GM19025 (cell line): ENCODE data around the gene C1QC.

Experiments
- ATAC-seq: cut with Tn5 transposase; IDR thresholded peaks from one replicate; pipeline ENCODE4 v1.9.1; 2021; ENCODE audit warnings: mild to moderate bottlenecking, low read depth, moderate library complexity; ENCODE audit not compliant: unreplicated experiment

Gene C1QC

GRCh38 chr1:22618056-22618455 is 25.4 kb upstream of the C1QC start:
- no peak for ATAC-seq

DNA sequence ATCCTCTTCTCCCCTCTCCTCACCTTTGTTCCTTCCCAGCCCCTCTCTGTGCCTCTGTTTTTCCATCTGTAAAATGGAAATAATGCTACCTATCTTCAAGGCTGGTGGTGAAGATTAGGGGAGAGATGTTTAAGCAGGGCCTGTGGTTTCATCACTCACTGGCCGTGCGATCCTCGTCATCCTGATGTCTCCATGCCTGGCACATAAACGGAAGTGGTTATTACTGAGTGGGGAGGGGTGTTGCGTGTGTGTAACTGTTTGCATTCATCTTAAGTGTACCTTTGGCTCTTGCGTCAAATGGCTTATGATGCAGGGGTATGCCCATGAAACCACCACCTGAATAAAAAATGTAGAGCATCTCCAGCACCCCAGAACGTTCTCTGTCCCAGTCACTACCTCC is 24.2 kb upstream of the C1QC start:
- ATAC-seq, result no peak

GRCh38 chr1:22619798-22620197 is 23.6 kb upstream of the C1QC start:
- no peak for ATAC-seq

DNA sequence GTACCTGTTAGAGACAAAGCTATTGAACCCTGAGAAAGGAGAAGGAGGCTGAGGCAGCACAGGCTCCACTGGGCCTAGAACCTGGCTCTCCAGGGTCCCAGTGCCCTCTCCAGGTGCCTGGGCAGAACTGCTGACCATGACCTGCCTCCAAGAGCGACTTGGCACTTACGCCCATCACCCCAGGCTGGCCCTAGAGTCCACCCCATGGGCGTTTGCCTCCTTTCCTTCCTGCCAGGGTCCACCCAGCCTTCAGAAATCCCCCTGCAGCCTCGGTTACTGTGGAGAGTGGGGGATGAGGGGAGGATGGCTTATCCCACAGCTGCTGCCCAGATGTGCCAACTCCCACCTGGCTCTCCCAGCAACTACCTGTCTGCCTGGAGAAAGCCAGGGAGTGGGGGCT is 21.7 kb upstream of the C1QC start:
- no peak for ATAC-seq

DNA sequence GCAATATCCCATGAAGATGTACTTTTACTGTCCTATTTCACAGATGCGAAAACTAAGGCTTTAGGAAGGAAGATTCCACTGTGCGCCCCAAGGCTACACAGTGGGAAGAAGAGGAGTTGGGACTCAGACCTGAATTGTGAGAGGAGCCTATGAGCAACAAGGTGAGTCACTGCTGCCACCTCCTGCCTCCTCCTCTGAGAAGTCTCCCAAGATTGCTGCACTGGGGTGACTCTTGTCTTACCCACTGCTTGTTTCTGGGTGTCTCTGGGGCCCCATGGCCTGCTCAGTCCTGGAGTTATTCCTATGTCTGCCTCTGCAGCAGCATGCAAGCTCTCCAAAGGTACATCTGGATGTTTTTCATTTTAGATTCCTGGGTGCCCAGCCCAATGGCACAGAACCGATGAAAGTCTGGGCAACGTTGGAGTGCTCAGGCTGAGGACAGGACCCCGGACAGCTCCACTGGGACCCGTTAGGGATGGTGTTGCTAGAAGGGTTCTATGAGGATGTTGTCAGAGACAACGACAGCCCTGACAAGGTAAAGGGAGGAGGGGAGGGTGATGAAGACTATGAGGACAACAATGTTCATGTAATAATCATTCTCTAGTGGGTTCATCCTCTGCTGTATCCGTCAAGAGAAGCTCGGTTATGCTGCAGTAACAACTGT is 18.0 kb upstream of the C1QC start:
- no peak for ATAC-seq

GRCh38 chr1:22626237-22627157 is 16.9 kb upstream of the C1QC start:
- ATAC-seq, result no peak

GRCh38 chr1:22627331-22627730 is 16.1 kb upstream of the C1QC start:
- ATAC-seq, result no peak

DNA sequence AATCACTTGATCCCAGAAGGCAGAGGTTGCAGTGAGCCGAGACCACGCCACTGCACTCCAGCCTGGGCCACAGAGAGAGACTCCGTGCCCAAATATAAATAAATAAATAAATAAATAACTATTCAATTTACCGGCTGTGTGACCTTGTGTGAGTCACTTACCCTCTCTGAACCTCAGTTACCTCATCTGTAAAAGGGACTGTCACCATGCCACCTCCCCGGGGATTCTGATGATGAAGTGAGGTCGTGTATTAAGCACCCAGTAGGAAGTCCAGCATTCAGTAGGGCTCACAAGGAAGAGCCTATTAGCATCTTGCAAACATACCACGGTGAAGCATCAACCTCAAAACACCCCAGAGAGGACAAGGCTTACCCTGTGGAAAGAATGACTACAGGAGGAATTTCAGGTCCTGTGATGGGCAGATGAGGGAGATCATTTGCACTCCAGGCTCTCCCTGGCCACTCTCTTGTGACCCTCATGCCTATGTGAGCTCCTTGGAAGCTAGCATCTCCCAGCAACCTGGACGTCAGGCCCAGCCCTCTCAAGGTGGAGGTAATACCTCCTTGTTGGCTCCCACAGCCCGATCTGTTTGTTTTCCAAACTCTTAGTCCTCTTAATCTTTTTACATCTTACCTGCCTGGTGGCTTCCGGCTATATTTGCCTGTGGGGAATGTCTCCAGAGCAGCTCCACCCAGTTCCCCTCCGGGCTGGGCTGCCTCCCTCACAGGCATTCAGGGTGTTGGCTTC is 14.6 kb upstream of the C1QC start:
- no peak for ATAC-seq

- no peak for ATAC-seq
Measured at GRCh38 chr1:22629886-22630285, 13.5 kb upstream of the C1QC start.

- ATAC-seq, result no peak
Measured at GRCh38 chr1:22633697-22634463, 9.6 kb upstream of the C1QC start.

- ATAC-seq, result no peak
Measured at GRCh38 chr1:22635436-22635835, 8.0 kb upstream of the C1QC start.

DNA sequence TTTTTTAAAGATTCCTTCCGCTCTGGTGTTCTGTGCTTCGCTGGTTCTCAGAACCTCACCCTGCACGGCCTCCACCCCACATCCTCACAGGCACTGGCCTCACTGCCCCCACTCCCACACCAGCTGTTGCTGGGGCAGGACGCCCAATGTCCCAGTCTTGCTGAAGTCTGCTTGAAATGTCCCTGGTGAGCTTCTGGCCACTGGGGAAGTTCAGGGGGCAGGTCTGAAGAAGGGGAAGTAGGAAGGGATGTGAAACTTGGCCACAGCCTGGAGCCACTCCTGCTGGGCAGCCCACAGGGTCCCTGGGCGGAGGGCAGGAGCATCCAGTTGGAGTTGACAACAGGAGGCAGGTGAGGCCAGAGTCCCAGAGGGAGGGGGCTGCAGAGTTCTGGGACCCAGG is 7.1 kb upstream of the C1QC start, which contains the start of gene C1QA:
Gene C1QA, plus strand, starts transcription at position 276 of the 400 bp plus-strand sequence. CDS start 989 bp downstream, outside the sequence.
- ATAC-seq, result no peak

GRCh38 chr1:22636927-22637326 is 6.5 kb upstream of the C1QC start:
- no peak for ATAC-seq

DNA sequence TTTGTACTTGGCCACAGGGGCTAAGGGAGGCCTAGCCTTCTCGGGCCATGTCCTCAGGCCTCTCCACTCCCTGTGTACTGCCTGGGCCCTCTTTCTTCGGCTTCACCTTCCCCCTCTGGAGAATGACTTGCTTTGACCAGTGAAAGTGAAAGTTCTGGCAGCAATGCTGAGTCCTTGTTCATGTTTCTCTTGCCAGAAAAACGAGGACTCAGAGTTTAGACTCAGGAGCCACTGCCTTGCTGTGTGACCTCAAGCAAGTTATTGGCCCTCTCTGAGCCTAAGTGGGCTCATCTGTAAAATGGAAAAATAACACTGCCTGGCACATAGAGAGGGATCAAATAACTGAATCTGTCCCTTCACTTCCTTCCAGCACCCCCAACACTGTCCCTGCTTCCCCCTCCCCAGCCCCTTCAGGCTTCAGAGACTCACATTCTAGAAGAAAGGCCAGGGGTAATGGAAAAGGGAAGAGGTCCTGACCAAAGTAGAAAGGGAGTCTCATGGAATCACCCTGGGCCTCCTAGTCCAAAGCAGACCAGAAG is 5.5 kb upstream of the C1QC start:
- no peak for ATAC-seq

- no peak for ATAC-seq
Measured at GRCh38 chr1:22638476-22639234, 4.8 kb upstream of the C1QC start.

- ATAC-seq, result no peak
Measured at GRCh38 chr1:22639286-22639685, 4.1 kb upstream of the C1QC start.

DNA sequence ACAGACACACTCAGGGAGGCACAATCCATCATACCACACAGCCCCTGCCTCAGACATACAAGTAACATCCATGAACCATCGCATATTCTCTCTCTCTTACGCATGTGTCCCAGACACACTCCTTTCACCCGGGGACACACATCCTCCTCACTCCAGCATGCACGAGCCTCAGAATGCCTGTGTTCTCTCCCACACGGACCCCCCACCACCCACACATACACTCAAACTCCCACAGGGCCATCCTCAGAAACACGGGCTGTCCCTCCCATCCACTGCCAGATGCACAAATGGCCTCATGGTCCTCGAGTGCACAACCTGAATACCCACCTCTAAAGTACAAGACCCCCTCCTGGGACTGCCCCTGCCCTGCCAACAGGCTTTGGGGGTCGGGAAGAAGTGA is 2.2 kb upstream of the C1QC start:
- ATAC-seq, result no peak

DNA sequence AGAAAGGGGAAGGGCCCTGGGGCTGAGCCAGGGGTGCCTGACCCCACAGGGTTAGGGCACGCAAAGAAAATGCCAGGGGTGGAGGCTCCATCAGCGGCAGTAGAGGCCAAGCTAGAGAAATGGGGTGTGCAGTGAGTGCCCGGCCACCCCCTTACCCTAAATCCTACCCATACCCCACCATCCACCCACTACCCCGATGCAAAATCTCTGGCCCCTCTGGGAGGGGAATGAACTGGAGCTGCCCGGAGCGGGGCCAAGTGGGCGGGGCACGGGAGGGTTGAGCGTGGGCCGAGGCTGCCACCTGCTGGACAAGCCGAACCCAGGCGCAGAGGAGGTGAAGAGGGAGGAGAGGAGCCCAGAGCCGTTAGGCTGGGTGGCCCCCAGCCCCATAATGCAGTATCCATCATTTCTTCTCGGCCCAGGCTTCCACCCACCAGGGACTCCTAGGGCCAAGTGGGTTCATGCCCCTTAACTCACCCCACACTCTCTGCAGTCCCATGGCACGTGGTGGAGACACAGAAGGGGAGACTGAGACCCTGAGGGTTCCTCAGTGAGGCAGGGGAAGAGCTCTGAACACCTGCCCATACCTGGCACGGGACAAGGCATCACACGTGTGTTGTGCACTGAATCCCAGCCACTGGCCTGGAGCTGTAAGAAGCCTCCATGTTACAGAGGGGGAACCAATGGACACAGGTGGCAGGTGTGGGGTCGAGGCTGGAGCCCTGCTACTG is 1.4 kb upstream of the C1QC start:
- ATAC-seq, result no peak

DNA sequence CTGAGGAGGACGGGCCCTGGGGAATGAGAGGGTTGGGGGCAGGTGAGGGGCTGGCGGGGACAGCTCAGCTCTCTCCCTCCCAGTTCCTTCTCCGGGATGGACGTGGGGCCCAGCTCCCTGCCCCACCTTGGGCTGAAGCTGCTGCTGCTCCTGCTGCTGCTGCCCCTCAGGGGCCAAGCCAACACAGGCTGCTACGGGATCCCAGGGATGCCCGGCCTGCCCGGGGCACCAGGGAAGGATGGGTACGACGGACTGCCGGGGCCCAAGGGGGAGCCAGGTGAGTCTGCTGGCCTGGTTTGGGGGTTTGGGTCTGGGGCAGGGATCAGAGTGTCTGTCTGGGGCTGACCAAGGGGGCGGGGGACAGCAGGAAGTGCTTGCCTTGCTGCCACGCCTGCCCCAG is 495 bp downstream of the C1QC start:
- no peak for ATAC-seq
